ENCODE results near the gene TMEM164. TPM values are rescaled to one million over a fixed set of nuclear protein-coding genes. Genes with fewer than 3 reads are reported as not detected.

TMEM164 gene
- total RNA-seq, 1 donor from 2014 or later = 19.1 TPM

GRCh38 chrX:110036162-110037033, 33.5 kb downstream of the TMEM164 start:
- intact Hi-C loops (cut with micrococcal nuclease) = no loop called here

- intact Hi-C loops (cut with micrococcal nuclease) = no loop called here
Observed at GRCh38 chrX:110037178-110037577, 34.3 kb downstream of the TMEM164 start.

- intact Hi-C loops (cut with micrococcal nuclease) = no loop called here
Observed at GRCh38 chrX:110038900-110039299, 36.0 kb downstream of the TMEM164 start.

- intact Hi-C loops (cut with micrococcal nuclease) = no loop called here
Observed at GRCh38 chrX:110041980-110042379, 39.1 kb downstream of the TMEM164 start.

GRCh38 chrX:110042496-110042895, 39.6 kb downstream of the TMEM164 start:
- intact Hi-C loops (cut with micrococcal nuclease) = no loop called here

GRCh38 chrX:110043506-110043905, 40.6 kb downstream of the TMEM164 start:
- intact Hi-C loops (cut with micrococcal nuclease) = no loop called here

GRCh38 chrX:110044346-110045249, 41.7 kb downstream of the TMEM164 start:
- intact Hi-C loops (cut with micrococcal nuclease) = no loop called here

- intact Hi-C loops (cut with micrococcal nuclease) = no loop called here
Observed at GRCh38 chrX:110045421-110045820, 42.5 kb downstream of the TMEM164 start.

- intact Hi-C loops (cut with micrococcal nuclease) = no loop called here
Observed at GRCh38 chrX:110046001-110046400, 43.1 kb downstream of the TMEM164 start.

GRCh38 chrX:110046971-110047370, 44.1 kb downstream of the TMEM164 start:
- intact Hi-C loops (cut with micrococcal nuclease) = no loop called here

- intact Hi-C loops (cut with micrococcal nuclease) = no loop called here
Observed at GRCh38 chrX:110049096-110049495, 46.2 kb downstream of the TMEM164 start.

- intact Hi-C loops (cut with micrococcal nuclease) = no loop called here
Observed at GRCh38 chrX:110050386-110050785, 47.5 kb downstream of the TMEM164 start.

- intact Hi-C loops (cut with micrococcal nuclease) = no loop called here
Observed at GRCh38 chrX:110050901-110051300, 48.0 kb downstream of the TMEM164 start.

GRCh38 chrX:110051559-110051958, 48.6 kb downstream of the TMEM164 start:
- intact Hi-C loops (cut with micrococcal nuclease) = no loop called here

- intact Hi-C loops (cut with micrococcal nuclease) = no loop called here
Observed at GRCh38 chrX:110052303-110052702, 49.4 kb downstream of the TMEM164 start.

GRCh38 chrX:110053453-110053852, 50.5 kb downstream of the TMEM164 start:
- intact Hi-C loops (cut with micrococcal nuclease) = no loop called here

- intact Hi-C loops (cut with micrococcal nuclease) = no loop called here
Observed at GRCh38 chrX:110055616-110056015, 52.7 kb downstream of the TMEM164 start.

GRCh38 chrX:110056419-110056818, 53.5 kb downstream of the TMEM164 start:
- intact Hi-C loops (cut with micrococcal nuclease) = no loop called here

GRCh38 chrX:110059410-110059809, 56.5 kb downstream of the TMEM164 start:
- intact Hi-C loops (cut with micrococcal nuclease) = no loop called here

GRCh38 chrX:110060317-110060716, 57.4 kb downstream of the TMEM164 start:
- intact Hi-C loops (cut with micrococcal nuclease) = no loop called here

GRCh38 chrX:110060846-110061537, 58.1 kb downstream of the TMEM164 start:
- intact Hi-C loops (cut with micrococcal nuclease) = no loop called here

- intact Hi-C loops (cut with micrococcal nuclease) = no loop called here
Observed at GRCh38 chrX:110062919-110063318, 60.0 kb downstream of the TMEM164 start.
